ENCODE measurements around the gene PPP2R2D.

Gene PPP2R2D

DNA sequence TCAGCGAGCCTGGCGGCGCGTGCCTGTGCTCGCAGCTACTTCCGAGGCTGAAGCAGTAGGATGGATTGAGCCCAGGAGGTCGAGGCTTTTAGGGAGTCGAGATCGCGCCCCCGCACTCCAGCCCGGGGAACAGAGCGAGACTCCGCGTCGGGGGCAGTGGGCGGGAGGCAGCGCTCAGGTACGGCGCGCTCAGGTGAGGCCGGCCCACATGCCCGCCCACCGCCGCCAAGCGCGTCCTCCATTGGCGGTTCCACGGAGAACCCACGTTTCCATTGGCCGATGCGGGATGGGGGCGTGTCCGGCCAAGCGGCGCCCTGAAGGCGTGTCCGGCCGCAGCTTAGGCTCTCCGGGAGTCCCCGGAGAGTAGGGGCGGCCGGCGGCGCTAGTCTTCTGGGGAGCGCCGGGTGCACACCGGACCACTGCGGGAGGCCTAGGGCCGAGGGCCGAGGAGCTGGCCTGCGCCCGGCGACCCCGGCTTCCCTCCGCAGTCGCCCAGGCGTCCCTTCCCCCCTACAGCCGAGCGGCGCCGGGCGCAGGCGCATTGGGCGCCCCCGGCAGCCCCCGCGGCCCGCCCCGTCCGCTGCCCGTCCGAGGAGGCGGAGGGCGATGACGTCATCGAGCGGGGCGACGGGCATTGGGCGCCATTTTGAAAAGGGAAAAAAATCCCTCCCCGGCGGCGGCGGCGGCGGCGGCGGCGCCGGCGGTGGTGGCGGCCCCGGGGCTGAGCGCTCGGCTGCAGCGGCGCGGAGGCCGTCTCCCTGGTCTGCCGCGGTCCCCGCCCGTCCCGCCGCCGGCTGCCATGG lies at the start of gene PPP2R2D:
Gene PPP2R2D (plus strand): TSS at position 659 of the 803 bp plus-strand sequence. CDS start 141 bp downstream, at position 800.
- no peaks in the 10 kb centered on the region for H3K9me3 Mint-ChIP-seq
- peaks cover 60% of the 10 kb centered on the region for H3K4me1 Mint-ChIP-seq (ENCODE audit: low read depth)
- peak within 1 kb of the TSS; percentile 82 for H3K27ac Mint-ChIP-seq
- H3K4me3 Mint-ChIP-seq = peak within 1 kb of the TSS; percentile 85
- DNase-seq (ENCODE audit: low spot score) = peak; percentile 95
- peaks cover 15% of the 10 kb centered on the region for H3K27me3 Mint-ChIP-seq (ENCODE audit: low read depth)
- peaks cover 19% of the 10 kb centered on the region for H3K36me3 Mint-ChIP-seq (ENCODE audit: low read depth)

DNA sequence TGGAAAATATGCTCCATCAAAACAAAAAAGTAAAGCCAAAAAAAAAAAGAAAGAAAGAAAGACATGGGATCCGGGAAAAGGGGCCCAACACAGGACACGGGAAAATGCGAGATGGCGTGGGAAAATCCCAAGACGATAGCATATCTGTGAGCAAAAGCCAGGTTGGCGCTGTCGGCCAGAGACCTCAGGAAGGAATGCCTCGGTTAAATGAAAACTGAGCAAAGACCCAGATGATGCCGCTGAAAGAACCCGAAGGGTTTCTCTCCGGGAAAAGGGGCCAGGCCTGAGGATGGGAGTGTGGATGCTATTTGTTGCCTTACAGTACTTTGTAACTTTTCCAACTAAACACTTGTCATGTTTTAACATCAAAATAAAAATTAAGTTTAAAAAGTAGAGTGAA lies 49.5 kb upstream of the PPP2R2D start:
- Mint-ChIP-seq H3K36me3 (ENCODE audit: low read depth) (no peaks in the 10 kb centered on the region), H3K4me3 (no peak overlapping the region), H3K27me3 (ENCODE audit: low read depth) (no peaks in the 10 kb centered on the region), H3K4me1 (ENCODE audit: low read depth) (no peaks in the 10 kb centered on the region), H3K27ac (no peak overlapping the region), H3K9me3 (peaks cover 7% of the 10 kb centered on the region)
- no peak for DNase-seq (ENCODE audit: low spot score)

- Mint-ChIP-seq H3K27me3 (ENCODE audit: low read depth) (no peaks in the 10 kb centered on the region), H3K27ac (no peak overlapping the region), H3K36me3 (ENCODE audit: low read depth) (no peaks in the 10 kb centered on the region), H3K4me3 (no peak overlapping the region), H3K4me1 (ENCODE audit: low read depth) (no peaks in the 10 kb centered on the region), H3K9me3 (peaks cover 7% of the 10 kb centered on the region)
- no peak for DNase-seq (ENCODE audit: low spot score)
Measured at GRCh38 chr10:131852176-131852822, 48.5 kb upstream of the PPP2R2D start.

DNA sequence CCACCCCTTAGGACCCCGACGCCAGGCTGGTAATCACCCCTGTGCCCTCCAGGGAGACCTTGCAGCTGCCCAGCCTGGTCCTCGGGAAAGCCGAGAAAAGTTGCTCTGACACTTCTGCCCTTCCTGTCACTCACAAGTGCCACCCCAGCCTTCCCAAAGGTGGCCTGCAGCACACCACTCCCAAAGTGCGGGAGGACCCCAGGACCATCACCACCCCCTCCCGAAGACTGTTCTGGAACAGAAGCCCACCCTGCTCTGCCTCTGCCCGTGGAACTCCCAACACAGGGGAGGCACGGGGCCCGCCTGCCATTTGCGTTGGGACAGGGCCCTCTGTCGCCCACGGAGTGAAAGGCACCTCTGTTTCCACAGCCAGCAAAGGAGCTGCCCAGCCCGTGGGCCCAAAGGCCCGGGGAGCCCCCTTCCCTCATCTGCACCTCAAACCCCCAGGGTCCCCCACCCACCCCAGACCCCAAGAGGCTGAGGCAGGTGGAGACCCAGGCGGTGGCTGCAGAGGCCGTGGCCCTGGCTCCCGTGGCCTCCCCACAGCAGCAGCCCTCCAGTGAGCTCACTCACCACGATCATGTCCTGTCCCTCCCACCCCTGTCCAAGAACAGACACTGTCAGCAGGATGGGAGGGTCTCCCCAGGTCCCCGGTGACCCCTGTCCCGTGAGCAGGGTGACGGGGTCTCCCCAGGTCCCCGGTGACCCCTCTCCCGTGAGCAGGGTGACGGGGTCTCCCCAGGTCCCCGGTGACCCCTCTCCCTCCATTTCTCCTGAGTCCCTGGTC lies 47.8 kb upstream of the PPP2R2D start:
- no peaks in the 10 kb centered on the region for H3K4me1 Mint-ChIP-seq (ENCODE audit: low read depth)
- H3K27me3 Mint-ChIP-seq (ENCODE audit: low read depth) = no peaks in the 10 kb centered on the region
- H3K9me3 Mint-ChIP-seq = peaks cover 7% of the 10 kb centered on the region
- no peaks in the 10 kb centered on the region for H3K36me3 Mint-ChIP-seq (ENCODE audit: low read depth)
- H3K27ac Mint-ChIP-seq = no peak overlapping the region
- H3K4me3 Mint-ChIP-seq = no peak overlapping the region
- DNase-seq (ENCODE audit: low spot score) = no peak

GRCh38 chr10:131853610-131853964 lies 47.2 kb upstream of the PPP2R2D start:
- peaks cover 7% of the 10 kb centered on the region for H3K9me3 Mint-ChIP-seq
- no peak for DNase-seq (ENCODE audit: low spot score)
- no peaks in the 10 kb centered on the region for H3K36me3 Mint-ChIP-seq (ENCODE audit: low read depth)
- H3K4me1 Mint-ChIP-seq (ENCODE audit: low read depth) = no peaks in the 10 kb centered on the region
- H3K27ac Mint-ChIP-seq = no peak overlapping the region
- no peak overlapping the region for H3K4me3 Mint-ChIP-seq
- no peaks in the 10 kb centered on the region for H3K27me3 Mint-ChIP-seq (ENCODE audit: low read depth)

DNA sequence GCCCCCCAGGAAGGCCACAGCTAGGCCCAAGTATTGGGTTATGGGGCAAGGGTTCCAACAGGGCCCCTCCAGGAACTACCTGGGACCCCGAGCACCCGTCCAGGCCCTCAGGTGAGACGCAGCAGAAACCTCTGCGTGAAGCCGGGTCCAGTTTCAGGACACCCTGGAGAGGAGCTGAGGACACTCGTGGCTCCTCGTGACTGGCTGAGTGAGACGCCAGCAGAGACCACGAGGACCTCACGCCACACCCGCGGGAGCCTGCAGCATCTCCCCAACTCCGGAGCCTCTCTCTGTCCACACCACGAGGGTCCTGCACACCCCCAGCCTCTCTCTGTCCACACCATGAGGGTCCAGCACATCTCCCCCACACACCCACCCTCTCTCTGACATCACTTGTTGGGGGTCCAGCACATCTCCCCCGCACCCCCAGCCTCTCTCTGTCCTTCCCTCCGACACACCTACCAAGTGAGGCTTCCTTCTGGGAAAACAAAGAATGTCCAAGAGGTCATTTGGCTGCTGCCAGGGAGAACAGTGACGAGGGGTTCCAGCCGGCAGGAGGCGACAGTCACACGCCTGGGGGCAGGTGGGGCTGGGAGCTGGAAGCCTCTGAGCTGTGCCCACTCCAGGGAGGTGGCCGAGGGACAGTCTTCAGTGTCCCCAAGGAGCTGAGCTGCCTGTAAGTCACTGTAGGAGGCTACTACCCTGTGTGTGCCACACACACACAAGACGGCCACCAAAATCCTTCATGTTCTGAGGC lies 46.1 kb upstream of the PPP2R2D start:
- Mint-ChIP-seq H3K27me3 (ENCODE audit: low read depth) (no peaks in the 10 kb centered on the region), H3K36me3 (ENCODE audit: low read depth) (no peaks in the 10 kb centered on the region), H3K9me3 (peaks cover 7% of the 10 kb centered on the region), H3K27ac (no peak overlapping the region), H3K4me3 (no peak overlapping the region), H3K4me1 (ENCODE audit: low read depth) (no peaks in the 10 kb centered on the region)
- DNase-seq (ENCODE audit: low spot score) = no peak

GRCh38 chr10:131855461-131856401 lies 45.1 kb upstream of the PPP2R2D start:
- Mint-ChIP-seq H3K36me3 (ENCODE audit: low read depth) (no peaks in the 10 kb centered on the region), H3K27me3 (ENCODE audit: low read depth) (no peaks in the 10 kb centered on the region), H3K27ac (no peak overlapping the region), H3K4me1 (ENCODE audit: low read depth) (no peaks in the 10 kb centered on the region), H3K9me3 (peaks cover 5% of the 10 kb centered on the region), H3K4me3 (no peak overlapping the region)
- no peak for DNase-seq (ENCODE audit: low spot score)

DNA sequence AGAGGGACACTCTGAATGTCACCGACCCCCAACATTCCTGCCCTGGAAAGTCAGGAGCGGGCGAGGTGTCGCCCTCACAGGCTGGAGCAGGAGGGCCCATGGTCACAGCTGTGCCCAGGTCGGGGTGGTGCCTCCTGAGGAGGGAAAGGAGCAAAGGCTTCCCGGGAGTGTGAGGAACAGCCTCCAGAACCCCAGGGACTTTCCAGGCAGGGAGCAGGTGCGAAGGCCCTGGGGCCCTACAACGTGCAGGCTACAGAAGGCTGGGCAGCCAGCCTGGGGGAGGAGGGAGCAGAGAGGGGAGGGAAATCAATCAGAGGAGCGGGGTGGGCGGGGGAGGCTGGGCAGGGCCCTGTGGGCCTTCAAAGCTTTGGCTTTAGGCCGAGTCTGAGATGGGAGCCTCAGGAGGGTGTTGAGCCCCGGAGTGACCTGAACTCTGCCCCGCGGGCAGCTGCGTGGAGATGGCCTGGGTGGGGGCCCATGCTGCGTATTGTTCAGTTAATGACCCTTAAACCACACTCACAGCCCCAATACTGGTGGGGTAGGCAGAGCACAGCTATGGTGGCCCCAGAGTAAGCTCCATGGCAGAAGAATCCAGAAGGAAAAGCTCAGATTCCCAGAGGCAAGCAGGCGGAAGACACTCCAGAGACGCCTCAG lies 44.2 kb upstream of the PPP2R2D start:
- Mint-ChIP-seq H3K27ac (no peak overlapping the region), H3K4me3 (no peak overlapping the region), H3K36me3 (ENCODE audit: low read depth) (no peaks in the 10 kb centered on the region), H3K27me3 (ENCODE audit: low read depth) (no peaks in the 10 kb centered on the region), H3K9me3 (no peaks in the 10 kb centered on the region), H3K4me1 (ENCODE audit: low read depth) (no peaks in the 10 kb centered on the region)
- DNase-seq (ENCODE audit: low spot score) = no peak

- Mint-ChIP-seq H3K4me1 (ENCODE audit: low read depth) (no peaks in the 10 kb centered on the region), H3K36me3 (ENCODE audit: low read depth) (no peaks in the 10 kb centered on the region), H3K27me3 (ENCODE audit: low read depth) (no peaks in the 10 kb centered on the region), H3K4me3 (no peak overlapping the region), H3K27ac (no peak overlapping the region), H3K9me3 (no peaks in the 10 kb centered on the region)
- no peak for DNase-seq (ENCODE audit: low spot score)
Measured at GRCh38 chr10:131857156-131858117, 43.4 kb upstream of the PPP2R2D start.

DNA sequence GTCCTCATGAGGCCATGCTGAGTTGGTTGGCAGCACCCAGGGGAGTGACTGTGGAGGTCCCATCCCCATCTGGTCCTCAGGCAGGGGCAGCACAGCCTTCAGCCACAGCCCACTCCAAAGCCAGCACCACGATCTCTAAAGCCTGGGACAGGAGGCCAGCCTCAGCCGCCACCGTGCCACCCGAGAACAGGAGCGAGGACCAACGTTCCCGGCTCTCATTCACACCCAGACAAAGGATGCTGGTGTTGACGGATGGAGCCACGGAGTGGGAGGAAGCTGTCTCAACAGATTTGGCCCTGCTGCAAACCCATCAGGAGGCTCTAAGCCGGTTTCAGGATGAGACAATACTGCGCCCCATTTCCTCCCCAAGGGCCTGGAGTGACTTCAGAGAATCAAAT lies 42.7 kb upstream of the PPP2R2D start:
- no peak for DNase-seq (ENCODE audit: low spot score)
- Mint-ChIP-seq H3K4me1 (ENCODE audit: low read depth) (no peaks in the 10 kb centered on the region), H3K27ac (no peak overlapping the region), H3K36me3 (ENCODE audit: low read depth) (no peaks in the 10 kb centered on the region), H3K27me3 (ENCODE audit: low read depth) (no peaks in the 10 kb centered on the region), H3K4me3 (no peak overlapping the region), H3K9me3 (no peaks in the 10 kb centered on the region)

GRCh38 chr10:131858583-131859340 lies 42.0 kb upstream of the PPP2R2D start:
- Mint-ChIP-seq H3K27ac (no peak overlapping the region), H3K9me3 (no peaks in the 10 kb centered on the region), H3K36me3 (ENCODE audit: low read depth) (no peaks in the 10 kb centered on the region), H3K4me1 (ENCODE audit: low read depth) (no peaks in the 10 kb centered on the region), H3K4me3 (no peak overlapping the region), H3K27me3 (ENCODE audit: low read depth) (no peaks in the 10 kb centered on the region)
- no peak for DNase-seq (ENCODE audit: low spot score)
